Adrenal gland (tissue), 5 donors: ENCODE data around the gene NT5C1B.

Source experiments
- CTCF ChIP-seq, 6 experiments: fragments of 450-650 bp in 4 of 6; fragments of 200-600 bp in 2 of 6; sonication (generic) in 1 of 6; IDR thresholded peaks; 1 replicate in 5 of 6; 2 replicates in 1 of 6; pipeline versions ENCODE4 v1.5.1 to v1.8.0; 2016 to 2021; ENCODE audit warnings: antibody characterized with exemption in 6 of 6, mild to moderate bottlenecking in 2 of 6, moderate library complexity in 1 of 6
- POLR2A ChIP-seq, 2 donors: fragments of 450-650 bp; IDR thresholded peaks; one replicate each; pipeline ENCODE4 v1.6.1; 2017; ENCODE audit warnings: antibody characterized with exemption in 2 of 2, mild to moderate bottlenecking in 2 of 2, moderate library complexity in 1 of 2
- donor health status: DM: no; HTN: no; CAD: no.

GRCh38 chr2:18516112-18516511, 73.3 kb downstream of the NT5C1B start:
- TF ChIP-seq CTCF (IDR thresholded peaks at IDR 0.05) (no peak), POLR2A (IDR thresholded peaks at IDR 0.05) (no peak)
